Endothelial cell of umbilical vein (primary cell): Measurements from ENCODE around the gene DPYD. TPM values are rescaled to one million over a fixed set of nuclear protein-coding genes. Genes with fewer than 3 reads are reported as not detected.

Experiments used
- BruUV-seq: library from RNA; stranded (reverse); fragments of 400-500 nt; replicated peaks from 2 replicates; lab custom pipeline; 2021; lab: Mats Ljungman, UMichigan
- CTCF ChIA-PET: fragments of 300-600, 350-600 bp; sonication (Branson Sonifier 250); formaldehyde crosslinking; loops from one replicate; lab custom pipeline; 2021; ENCODE audit warnings: antibody characterized with exemption, inconsistent platforms; lab: Charles Lee
- POLR2A ChIA-PET: fragments of 300-600, 350-600 bp; sonication (Branson Sonifier 250); formaldehyde crosslinking; loops from one replicate; lab custom pipeline; 2021; ENCODE audit warnings: antibody characterized with exemption, inconsistent platforms; lab: Charles Lee
- DNase-seq: peaks from one replicate; pipeline ENCODE4 v3.0.0-alpha.2; 2011; ENCODE audit warnings: low read depth, low spot score
- FAIRE-seq: peaks from 2 replicates; lab custom pipeline; 2011; peaks lifted over from hg19 to GRCh38; lab: Jason Lieb, UNC
- H2AFZ ChIP-seq: 2 replicates; pipeline ENCODE4 v1.6.0; 2012; ENCODE audit warnings: low read depth, low read length, control low read depth, inconsistent platforms
- H3K27ac ChIP-seq: 2 replicates; pipeline ENCODE4 v1.5.1; 2011; ENCODE audit warnings: low read depth, mild to moderate bottlenecking, control low read depth, low read length, moderate library complexity; ENCODE audit not compliant: insufficient read depth
- H3K27me3 ChIP-seq, 2 experiments: 2 replicates each; pipeline versions ENCODE4 v1.6.0 to v1.6.1; 2011; ENCODE audit warnings: low read length in 2 of 2, mixed read lengths in 1 of 2; ENCODE audit not compliant: control insufficient read depth in 2 of 2, insufficient read depth in 2 of 2
- H3K36me3 ChIP-seq, 2 experiments: 2 replicates in 1 of 2; 3 replicates in 1 of 2; pipeline ENCODE4 v1.5.1; 2011; ENCODE audit warnings: low read length in 2 of 2, mild to moderate bottlenecking in 1 of 2, moderate library complexity in 1 of 2; ENCODE audit not compliant: control insufficient read depth in 2 of 2, insufficient read depth in 2 of 2; ENCODE audit errors: extremely low read depth in 1 of 2
- H3K4me1 ChIP-seq: 3 replicates; pipeline ENCODE4 v1.5.1; 2011; ENCODE audit warnings: mild to moderate bottlenecking, low read length; ENCODE audit not compliant: control insufficient read depth, insufficient read depth; ENCODE audit errors: extremely low read depth
- H3K4me2 ChIP-seq: 2 replicates; pipeline ENCODE4 v1.6.1; 2011; ENCODE audit warnings: low read length, control low read depth, mixed read lengths; ENCODE audit not compliant: insufficient read depth
- H3K4me3 ChIP-seq, 3 experiments: fragments of 200-600 bp in 1 of 3; sonication (generic), shearing (Covaris generic) in 1 of 3; replicated peaks in 1 of 3; 2 replicates each; pipeline ENCODE4 v1.5.1; 2011 to 2016; ENCODE audit warnings: control low read depth in 3 of 3, low read length in 3 of 3, mild to moderate bottlenecking in 2 of 3, inconsistent platforms in 1 of 3, low read depth in 1 of 3, moderate library complexity in 1 of 3; ENCODE audit not compliant: insufficient read depth in 1 of 3
- H3K79me2 ChIP-seq: 2 replicates; pipeline ENCODE4 v1.6.0; 2012; ENCODE audit warnings: low read length, inconsistent platforms; ENCODE audit not compliant: control insufficient read depth, insufficient read depth
- H3K9ac ChIP-seq: replicated peaks from 2 replicates; pipeline ENCODE3; 2011; ENCODE audit warnings: low read length, control low read depth; ENCODE audit not compliant: insufficient read depth; ENCODE audit errors: extremely low read depth
- H3K9me1 ChIP-seq: replicated peaks from 3 replicates; pipeline ENCODE4 v1.6.0; 2011; ENCODE audit warnings: mild to moderate bottlenecking, low read length; ENCODE audit not compliant: control insufficient read depth, insufficient read depth; ENCODE audit errors: extremely low read depth
- H3K9me3 ChIP-seq: replicated peaks from 2 replicates; pipeline ENCODE4 v1.5.1; 2012; ENCODE audit warnings: low read length, inconsistent platforms; ENCODE audit not compliant: control insufficient read depth, insufficient read depth
- H4K20me1 ChIP-seq: replicated peaks from 2 replicates; pipeline ENCODE3; 2011; ENCODE audit warnings: mild to moderate bottlenecking, low read length; ENCODE audit not compliant: control insufficient read depth, insufficient read depth; ENCODE audit errors: extremely low read depth
- EZH2 ChIP-seq: IDR thresholded peaks from 2 replicates; pipeline ENCODE4 v1.6.1; 2012; ENCODE audit warnings: borderline replicate concordance, low read depth, mild to moderate bottlenecking, moderate library complexity, low read length, inconsistent platforms; ENCODE audit not compliant: severe bottlenecking
- FOS ChIP-seq: IDR thresholded peaks from 2 replicates; pipeline ENCODE4 v1.6.1; 2011; ENCODE audit warnings: mild to moderate bottlenecking, low read length, moderate library complexity, borderline replicate concordance; ENCODE audit not compliant: insufficient read depth
- GATA2 ChIP-seq: IDR thresholded peaks from 2 replicates; pipeline ENCODE4 v1.7.0; 2011; ENCODE audit warnings: low read depth, mild to moderate bottlenecking, moderate library complexity, mixed read lengths, low read length; ENCODE audit not compliant: insufficient read length, insufficient read depth
- JUN ChIP-seq: IDR thresholded peaks from 2 replicates; pipeline ENCODE4 v1.6.1; 2011; ENCODE audit warnings: borderline replicate concordance, low read depth; ENCODE audit not compliant: insufficient read length, insufficient read depth
- MAX ChIP-seq: IDR thresholded peaks from 2 replicates; pipeline ENCODE4 v1.6.1; 2011; ENCODE audit not compliant: insufficient read depth, insufficient read length
- MYC ChIP-seq: IDR thresholded peaks from one replicate; pipeline ENCODE4 v1.6.1; 2011; ENCODE audit warnings: mild to moderate bottlenecking, low read depth, low read length
- POLR2A ChIP-seq: IDR thresholded peaks from 2 replicates; pipeline ENCODE4 v1.6.1; 2012; ENCODE audit warnings: low read depth, mild to moderate bottlenecking, control low read depth, low read length
- POLR2AphosphoS5 ChIP-seq: IDR thresholded peaks from 2 replicates; pipeline ENCODE4 v1.6.1; 2012; ENCODE audit warnings: low read depth, mild to moderate bottlenecking, control low read depth, low read length, moderate library complexity; ENCODE audit not compliant: insufficient read depth
- dilution Hi-C: fragments of 300-500 bp; cut with MboI; formaldehyde crosslinking; loops from one replicate; pipeline ENCODE4 v1.15.0; 2019; ENCODE audit warnings: low sequenced_read_pairs; ENCODE audit not compliant: extremely low pct_ligation_motif_present
- intact Hi-C: fragments of 100-400 bp; cut with micrococcal nuclease; formaldehyde crosslinking; loops from one replicate; pipeline ENCODE4 v1.10.0; 2022
- polyA plus RNA-seq, 4 experiments: library from polyadenylated mRNA; depleted of rRNA in 3 of 4; stranded (reverse) in 3 of 4; unstranded in 1 of 4; fragments of >200 nt; gene quantifications; 2 replicates each; pipeline versions ENCODE4 v1.2.1 to v1.2.3, GENCODE V29; 2011 to 2012; ENCODE audit warnings: missing spikeins in 1 of 4
- total RNA-seq: library from RNA; stranded (reverse); gene quantifications from 2 replicates; pipeline ENCODE4 v1.2.3, GENCODE V29; 2021
- TF ChIP-seq, protein P1 (sequence below), 2 donors: IDR thresholded peaks; 1 replicate in 1 of 2; 2 replicates in 1 of 2; pipeline ENCODE4 v1.5.1; 2011; ENCODE audit warnings: low read length in 2 of 2, mild to moderate bottlenecking in 2 of 2, moderate library complexity in 2 of 2, control low read depth in 1 of 2, inconsistent platforms in 1 of 2, low read depth in 1 of 2; ENCODE audit not compliant: insufficient read depth in 1 of 2; ENCODE audit errors: extremely low read depth in 1 of 2

Gene DPYD
- total and polyA plus RNA-seq, 2 donors (not counting 3 experiments of a cell fraction or from before 2014, with no cell fraction given): 4.6 to 15.1 TPM

GRCh38 chr1:97245682-97246081, 675.2 kb downstream of the DPYD start:
- no TSS peak for BruUV-seq
- POLR2A ChIA-PET: no interaction called here
- Histone ChIP-seq H3K36me3 (no peaks in the 10 kb centered on the region), H3K9me1 (no peaks in the 10 kb centered on the region), H3K4me2 (no peak overlapping the region), H3K27me3 (no peaks in the 10 kb centered on the region), H3K9ac (no peak overlapping the region), H3K9me3 (no peaks in the 10 kb centered on the region), H3K4me3 (no peak overlapping the region), H2AFZ (no peak overlapping the region), H3K4me1 (no peaks in the 10 kb centered on the region), H3K27ac (no peak overlapping the region), H3K79me2 (no peaks in the 10 kb centered on the region), H4K20me1 (no peaks in the 10 kb centered on the region)
- FAIRE-seq (no peak), DNase-seq (no peak)
- intact Hi-C loops (loop anchor here (10.0 kb wide), 1 partner anchor 1219 kb away; no protein-coding TSS in a partner anchor), dilution Hi-C loops (no loop called here)
- no peak for TF ChIP-seq POLR2A
- TF ChIP-seq FOS: no peak
- CTCF ChIA-PET: no interaction called here

GRCh38 chr1:97245026-97245425, 675.8 kb downstream of the DPYD start:
- H3K4me3 ChIP-seq: no peak overlapping the region
- CTCF ChIA-PET: interaction anchor here (0.7 to 2.1 kb wide), 4 partner anchors 8 to 281 kb away, joined by 4 to 18 read pairs (median 6); no protein-coding TSS in a partner anchor
- intact Hi-C loops: loop anchor here (10.0 kb wide), 1 partner anchor 1220 kb away; no protein-coding TSS in a partner anchor

More at GRCh38 chr1:97245026-97245425, 675.8 kb downstream of the DPYD start:
- no peak for DNase-seq
- Histone ChIP-seq H3K9me3 (no peaks in the 10 kb centered on the region), H3K9ac (no peak overlapping the region), H3K4me2 (no peak overlapping the region), H3K27me3 (no peaks in the 10 kb centered on the region), H3K36me3 (no peaks in the 10 kb centered on the region), H2AFZ (no peak overlapping the region), H4K20me1 (no peaks in the 10 kb centered on the region), H3K79me2 (no peaks in the 10 kb centered on the region), H3K4me1 (no peaks in the 10 kb centered on the region), H3K27ac (no peak overlapping the region), H3K9me1 (no peaks in the 10 kb centered on the region)
- TF ChIP-seq GATA2 (no peak), MAX (no peak), MYC (no peak), FOS (no peak), JUN (no peak), EZH2 (no peak), POLR2A (no peak), POLR2AphosphoS5 (no peak)
- TF ChIP-seq, protein P1, sequence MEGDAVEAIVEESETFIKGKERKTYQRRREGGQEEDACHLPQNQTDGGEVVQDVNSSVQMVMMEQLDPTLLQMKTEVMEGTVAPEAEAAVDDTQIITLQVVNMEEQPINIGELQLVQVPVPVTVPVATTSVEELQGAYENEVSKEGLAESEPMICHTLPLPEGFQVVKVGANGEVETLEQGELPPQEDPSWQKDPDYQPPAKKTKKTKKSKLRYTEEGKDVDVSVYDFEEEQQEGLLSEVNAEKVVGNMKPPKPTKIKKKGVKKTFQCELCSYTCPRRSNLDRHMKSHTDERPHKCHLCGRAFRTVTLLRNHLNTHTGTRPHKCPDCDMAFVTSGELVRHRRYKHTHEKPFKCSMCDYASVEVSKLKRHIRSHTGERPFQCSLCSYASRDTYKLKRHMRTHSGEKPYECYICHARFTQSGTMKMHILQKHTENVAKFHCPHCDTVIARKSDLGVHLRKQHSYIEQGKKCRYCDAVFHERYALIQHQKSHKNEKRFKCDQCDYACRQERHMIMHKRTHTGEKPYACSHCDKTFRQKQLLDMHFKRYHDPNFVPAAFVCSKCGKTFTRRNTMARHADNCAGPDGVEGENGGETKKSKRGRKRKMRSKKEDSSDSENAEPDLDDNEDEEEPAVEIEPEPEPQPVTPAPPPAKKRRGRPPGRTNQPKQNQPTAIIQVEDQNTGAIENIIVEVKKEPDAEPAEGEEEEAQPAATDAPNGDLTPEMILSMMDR (IDR thresholded peaks at IDR 0.05; ENCODE audit: extremely low read depth in 1 of 2, insufficient read depth in 1 of 2, low read depth in 1 of 2, low read length in 2 of 2): no peak
- FAIRE-seq: no peak
- POLR2A ChIA-PET: no interaction called here
- no TSS peak for BruUV-seq
- dilution Hi-C loops: no loop called here
